Activated CD8-positive, alpha-beta memory T cell treated with anti-CD3 and anti-CD28 coated beads, Interleukin-2, amount 50 U/mL, for 1 hour (primary cell): Measurements from ENCODE around the gene PPP1R14D.

ENCODE experiments used
- DNase-seq: peaks from one replicate; pipeline ENCODE4 v3.0.0-alpha.2; 2020; ENCODE audit errors: extremely low read depth

PPP1R14D gene

GRCh38 chr15:40819048-40819447 lies 9.5 kb downstream of the PPP1R14D start:
- DNase-seq = no peak

GRCh38 chr15:40815042-40815698 lies 13.3 kb downstream of the PPP1R14D start:
- no peak for DNase-seq

- no peak for DNase-seq
These were observed 15.6 kb downstream of the PPP1R14D start for GRCh38 chr15:40812721-40813425.

- no peak for DNase-seq
These were observed 19.6 kb downstream of the PPP1R14D start for GRCh38 chr15:40808861-40809450.

GRCh38 chr15:40807888-40808461 lies 20.5 kb downstream of the PPP1R14D start:
- DNase-seq = no peak

- peak; percentile 85 for DNase-seq
These were observed 21.2 kb downstream of the PPP1R14D start, which contains the start of the genes DNAJC17 and ZFYVE19 for GRCh38 chr15:40807028-40807887. DNAJC17 (minus strand) TSS chr15:40807473; CDS start chr15:40807446, 27 bp downstream. ZFYVE19 (plus strand) TSS chr15:40807089; CDS start chr15:40807590, 501 bp downstream.

- no peak for DNase-seq
These were observed 21.9 kb downstream of the PPP1R14D start for GRCh38 chr15:40806672-40807027.

- no peak for DNase-seq
These were observed 24.8 kb downstream of the PPP1R14D start for GRCh38 chr15:40803688-40804087.

- no peak for DNase-seq
These were observed 25.4 kb downstream of the PPP1R14D start for GRCh38 chr15:40803076-40803475.

GRCh38 chr15:40799523-40799922 lies 29.0 kb downstream of the PPP1R14D start:
- no peak for DNase-seq

- DNase-seq = no peak
These were observed 32.0 kb downstream of the PPP1R14D start for GRCh38 chr15:40796512-40796911.

GRCh38 chr15:40796041-40796440 lies 32.5 kb downstream of the PPP1R14D start:
- no peak for DNase-seq

- DNase-seq = no peak
These were observed 35.1 kb downstream of the PPP1R14D start for GRCh38 chr15:40793216-40793989.

GRCh38 chr15:40792394-40792793 lies 36.1 kb downstream of the PPP1R14D start:
- DNase-seq = no peak

GRCh38 chr15:40790718-40791117 lies 37.8 kb downstream of the PPP1R14D start:
- no peak for DNase-seq

- DNase-seq = no peak
These were observed 38.5 kb downstream of the PPP1R14D start for GRCh38 chr15:40789999-40790398.

- no peak for DNase-seq
These were observed 39.4 kb downstream of the PPP1R14D start for GRCh38 chr15:40789119-40789518.

GRCh38 chr15:40787991-40788390 lies 40.5 kb downstream of the PPP1R14D start:
- DNase-seq = no peak

GRCh38 chr15:40787344-40787841 lies 41.1 kb downstream of the PPP1R14D start:
- DNase-seq = no peak

GRCh38 chr15:40785814-40786213 lies 42.7 kb downstream of the PPP1R14D start:
- no peak for DNase-seq

GRCh38 chr15:40785164-40785563 lies 43.3 kb downstream of the PPP1R14D start:
- DNase-seq = no peak
